SK-N-SH (cell line): Measurements from ENCODE around the gene TBXA2R.

Source experiments
- EP300 ChIP-seq, 2 experiments: IDR thresholded peaks; 2 replicates each; pipeline versions ENCODE4 v1.4.0 to v1.6.1; 2012; ENCODE audit warnings: borderline replicate concordance in 1 of 2, low read depth in 1 of 2, low read length in 1 of 2
- EZH2phosphoT487 ChIP-seq: fragments of 200-600 bp; sonication (generic); IDR thresholded peaks from 2 replicates; pipeline ENCODE4 v1.6.1; 2017; ENCODE audit warnings: low read depth, mixed run types, mild to moderate bottlenecking, antibody characterized with exemption, moderate library complexity, borderline replicate concordance
- GABPA ChIP-seq: IDR thresholded peaks from 2 replicates; pipeline ENCODE4 v1.4.0; 2012; ENCODE audit warnings: low read depth, mild to moderate bottlenecking
- JUND ChIP-seq: IDR thresholded peaks from 2 replicates; pipeline ENCODE4 v1.4.0; 2012
- POLR2AphosphoS5 ChIP-seq: IDR thresholded peaks from 2 replicates; pipeline ENCODE4 v1.6.1; 2012; ENCODE audit warnings: low read depth, low read length
- TAF1 ChIP-seq: IDR thresholded peaks from 2 replicates; pipeline ENCODE4 v1.6.1; 2012; ENCODE audit warnings: low read depth, mild to moderate bottlenecking, low read length, moderate library complexity, borderline replicate concordance
- TF ChIP-seq, protein P1 (sequence below): fragments of 200-600 bp; sonication (generic); IDR thresholded peaks from 2 replicates; pipeline ENCODE4 v1.6.1; 2017; ENCODE audit warnings: antibody characterized with exemption, mild to moderate bottlenecking, moderate library complexity
- TF ChIP-seq, protein P2 (sequence below): fragments of 150-350 bp; IDR thresholded peaks from 2 replicates; pipeline ENCODE4 v1.6.1; 2017; ENCODE audit warnings: antibody characterized with exemption, low read length, low read depth, borderline replicate concordance

DNA sequence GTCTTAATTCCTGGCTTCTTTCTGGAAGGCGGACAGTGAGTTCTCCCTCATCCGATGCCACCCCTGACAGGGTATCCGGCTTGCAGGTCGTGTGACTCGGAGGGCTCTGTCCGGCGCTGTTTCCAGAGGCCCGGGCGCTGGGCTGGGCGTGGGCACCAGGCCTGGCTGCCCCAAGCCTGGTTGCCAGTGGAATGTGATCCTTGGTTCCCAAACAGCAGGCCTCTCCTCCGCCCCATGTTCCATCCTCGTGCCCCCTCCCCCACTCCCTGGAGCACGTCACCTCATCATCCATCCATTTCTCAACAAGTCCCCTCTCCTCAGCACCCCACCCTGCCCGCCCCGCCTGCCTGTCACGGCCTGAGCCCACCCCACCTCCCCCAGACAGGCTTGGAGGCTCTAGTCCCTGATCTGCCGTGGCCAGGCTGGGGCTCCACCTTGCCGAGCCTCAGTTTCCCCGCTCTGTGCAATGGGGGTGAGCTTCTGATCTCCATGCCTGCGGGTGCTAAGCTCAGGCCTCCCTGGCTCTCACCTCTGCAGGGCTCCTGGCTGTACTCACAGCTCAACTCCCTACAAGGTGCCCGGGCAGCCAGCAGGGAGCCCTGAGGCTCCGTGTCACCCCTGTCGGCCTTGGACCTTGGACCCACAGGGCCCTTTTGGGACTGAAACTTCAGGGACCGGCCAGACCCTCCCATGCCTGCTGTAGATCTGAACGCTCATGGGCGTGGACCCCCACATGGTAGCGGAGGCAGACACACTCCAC, 2.3 kb downstream of the TBXA2R start:
- TF ChIP-seq, protein P1, sequence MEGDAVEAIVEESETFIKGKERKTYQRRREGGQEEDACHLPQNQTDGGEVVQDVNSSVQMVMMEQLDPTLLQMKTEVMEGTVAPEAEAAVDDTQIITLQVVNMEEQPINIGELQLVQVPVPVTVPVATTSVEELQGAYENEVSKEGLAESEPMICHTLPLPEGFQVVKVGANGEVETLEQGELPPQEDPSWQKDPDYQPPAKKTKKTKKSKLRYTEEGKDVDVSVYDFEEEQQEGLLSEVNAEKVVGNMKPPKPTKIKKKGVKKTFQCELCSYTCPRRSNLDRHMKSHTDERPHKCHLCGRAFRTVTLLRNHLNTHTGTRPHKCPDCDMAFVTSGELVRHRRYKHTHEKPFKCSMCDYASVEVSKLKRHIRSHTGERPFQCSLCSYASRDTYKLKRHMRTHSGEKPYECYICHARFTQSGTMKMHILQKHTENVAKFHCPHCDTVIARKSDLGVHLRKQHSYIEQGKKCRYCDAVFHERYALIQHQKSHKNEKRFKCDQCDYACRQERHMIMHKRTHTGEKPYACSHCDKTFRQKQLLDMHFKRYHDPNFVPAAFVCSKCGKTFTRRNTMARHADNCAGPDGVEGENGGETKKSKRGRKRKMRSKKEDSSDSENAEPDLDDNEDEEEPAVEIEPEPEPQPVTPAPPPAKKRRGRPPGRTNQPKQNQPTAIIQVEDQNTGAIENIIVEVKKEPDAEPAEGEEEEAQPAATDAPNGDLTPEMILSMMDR: no peak
- TF ChIP-seq POLR2AphosphoS5 (no peak), JUND (no peak), EZH2phosphoT487 (no peak), TAF1 (no peak), GABPA (no peak), EP300 (IDR thresholded peaks at IDR 0.05; ENCODE audit: borderline replicate concordance in 1 of 2, low read depth in 1 of 2, low read length in 1 of 2) (no peak)
- TF ChIP-seq, protein P2, sequence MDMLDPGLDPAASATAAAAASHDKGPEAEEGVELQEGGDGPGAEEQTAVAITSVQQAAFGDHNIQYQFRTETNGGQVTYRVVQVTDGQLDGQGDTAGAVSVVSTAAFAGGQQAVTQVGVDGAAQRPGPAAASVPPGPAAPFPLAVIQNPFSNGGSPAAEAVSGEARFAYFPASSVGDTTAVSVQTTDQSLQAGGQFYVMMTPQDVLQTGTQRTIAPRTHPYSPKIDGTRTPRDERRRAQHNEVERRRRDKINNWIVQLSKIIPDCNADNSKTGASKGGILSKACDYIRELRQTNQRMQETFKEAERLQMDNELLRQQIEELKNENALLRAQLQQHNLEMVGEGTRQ: no peak
